Activated T-helper 17 cell treated with anti-CD3 and anti-CD28 coated beads, Interleukin-2, amount 50 U/mL, for 72 hours (primary cell): ENCODE measurements around the gene TBC1D1. TPM values are rescaled to one million over a fixed set of nuclear protein-coding genes. Genes with fewer than 3 reads are reported as not detected.

Experiments
- ATAC-seq: fragments of 150-1000 bp; cut with Tn5 transposase; replicated peaks from 2 replicates; pipeline ENCODE4 v1.10.0; 2021; ENCODE audit warnings: mild to moderate bottlenecking, moderate library complexity
- H3K27ac Mint-ChIP-seq: one replicate; pipeline ENCODE4 v1.8.0; 2022; ENCODE audit warnings: mixed read lengths
- H3K27me3 Mint-ChIP-seq: one replicate; pipeline ENCODE4 v1.8.0; 2022; ENCODE audit warnings: mixed read lengths
- H3K36me3 Mint-ChIP-seq: one replicate; pipeline ENCODE4 v1.8.0; 2022; ENCODE audit warnings: low read depth, mild to moderate bottlenecking, mixed read lengths
- H3K4me1 Mint-ChIP-seq: one replicate; pipeline ENCODE4 v1.8.0; 2022; ENCODE audit warnings: mixed read lengths
- H3K4me3 Mint-ChIP-seq: one replicate; pipeline ENCODE4 v1.8.0; 2022; ENCODE audit warnings: mild to moderate bottlenecking, mixed read lengths
- H3K9me3 Mint-ChIP-seq: one replicate; pipeline ENCODE4 v1.8.0; 2022; ENCODE audit warnings: mixed read lengths
- total RNA-seq, 2 donors: library from RNA; stranded (reverse); gene quantifications; one replicate each; pipeline ENCODE4 v1.2.3, GENCODE V29; 2022

TBC1D1 gene
- total RNA-seq, 2 donors from 2014 or later: 29.9 to 39.0 TPM

GRCh38 chr4:38136604-38137003 lies 245.7 kb downstream of the TBC1D1 start:
- H3K36me3 Mint-ChIP-seq: peaks cover 77% of the 10 kb centered on the region
- peaks cover 10% of the 10 kb centered on the region for H3K4me1 Mint-ChIP-seq
- no peaks in the 10 kb centered on the region for H3K9me3 Mint-ChIP-seq
- no peak overlapping the region for H3K27ac Mint-ChIP-seq
- H3K4me3 Mint-ChIP-seq: peak overlapping the region; percentile 9
- H3K27me3 Mint-ChIP-seq: no peaks in the 10 kb centered on the region
- ATAC-seq: no peak

GRCh38 chr4:38137080-38137479 lies 246.2 kb downstream of the TBC1D1 start:
- Mint-ChIP-seq H3K4me1 (peaks cover 5% of the 10 kb centered on the region), H3K27ac (no peak overlapping the region), H3K9me3 (no peaks in the 10 kb centered on the region), H3K27me3 (no peaks in the 10 kb centered on the region), H3K36me3 (peaks cover 75% of the 10 kb centered on the region), H3K4me3 (peak overlapping the region; percentile 9)
- ATAC-seq: no peak

- H3K9me3 Mint-ChIP-seq: no peaks in the 10 kb centered on the region
- H3K27me3 Mint-ChIP-seq: no peaks in the 10 kb centered on the region
- peak overlapping the region; percentile 2 for H3K4me3 Mint-ChIP-seq
- peak; percentile 67 for ATAC-seq
- H3K36me3 Mint-ChIP-seq: peaks cover 68% of the 10 kb centered on the region
- peak overlapping the region; percentile 63 for H3K27ac Mint-ChIP-seq
- peaks cover 7% of the 10 kb centered on the region for H3K4me1 Mint-ChIP-seq
Measured at GRCh38 chr4:38138363-38138762, 247.5 kb downstream of the TBC1D1 start.

GRCh38 chr4:38139187-38139586 lies 248.3 kb downstream of the TBC1D1 start:
- H3K27ac Mint-ChIP-seq: no peak overlapping the region
- peaks cover 60% of the 10 kb centered on the region for H3K36me3 Mint-ChIP-seq
- ATAC-seq: no peak
- no peak overlapping the region for H3K4me3 Mint-ChIP-seq
- H3K9me3 Mint-ChIP-seq: no peaks in the 10 kb centered on the region
- peaks cover 3% of the 10 kb centered on the region for H3K4me1 Mint-ChIP-seq
- H3K27me3 Mint-ChIP-seq: no peaks in the 10 kb centered on the region

- H3K27me3 Mint-ChIP-seq: no peaks in the 10 kb centered on the region
- H3K36me3 Mint-ChIP-seq: peaks cover 47% of the 10 kb centered on the region
- peaks cover 3% of the 10 kb centered on the region for H3K4me1 Mint-ChIP-seq
- ATAC-seq: no peak
- H3K4me3 Mint-ChIP-seq: no peak overlapping the region
- H3K9me3 Mint-ChIP-seq: no peaks in the 10 kb centered on the region
- H3K27ac Mint-ChIP-seq: peak overlapping the region; percentile 25
Measured at GRCh38 chr4:38140643-38141203, 249.8 kb downstream of the TBC1D1 start.

GRCh38 chr4:38141808-38142500 lies 251.1 kb downstream of the TBC1D1 start:
- no peaks in the 10 kb centered on the region for H3K27me3 Mint-ChIP-seq
- peaks cover 3% of the 10 kb centered on the region for H3K4me1 Mint-ChIP-seq
- H3K27ac Mint-ChIP-seq: peak overlapping the region; percentile 76
- peaks cover 46% of the 10 kb centered on the region for H3K36me3 Mint-ChIP-seq
- ATAC-seq: peak; percentile 72
- H3K9me3 Mint-ChIP-seq: no peaks in the 10 kb centered on the region
- no peak overlapping the region for H3K4me3 Mint-ChIP-seq

GRCh38 chr4:38144031-38144430 lies 253.1 kb downstream of the TBC1D1 start:
- Mint-ChIP-seq H3K27ac (no peak overlapping the region), H3K4me3 (no peak overlapping the region), H3K9me3 (no peaks in the 10 kb centered on the region), H3K27me3 (no peaks in the 10 kb centered on the region), H3K36me3 (peaks cover 25% of the 10 kb centered on the region), H3K4me1 (peaks cover 3% of the 10 kb centered on the region)
- no peak for ATAC-seq

- ATAC-seq: no peak
- H3K36me3 Mint-ChIP-seq: peaks cover 14% of the 10 kb centered on the region
- H3K9me3 Mint-ChIP-seq: no peaks in the 10 kb centered on the region
- H3K4me3 Mint-ChIP-seq: no peak overlapping the region
- no peaks in the 10 kb centered on the region for H3K27me3 Mint-ChIP-seq
- H3K27ac Mint-ChIP-seq: peak overlapping the region; percentile 19
- H3K4me1 Mint-ChIP-seq: peaks cover 3% of the 10 kb centered on the region
Measured at GRCh38 chr4:38145033-38145678, 254.3 kb downstream of the TBC1D1 start.

GRCh38 chr4:38145741-38146140 lies 254.9 kb downstream of the TBC1D1 start:
- no peak overlapping the region for H3K4me3 Mint-ChIP-seq
- H3K4me1 Mint-ChIP-seq: peaks cover 3% of the 10 kb centered on the region
- H3K36me3 Mint-ChIP-seq: peaks cover 9% of the 10 kb centered on the region
- peak overlapping the region; percentile 19 for H3K27ac Mint-ChIP-seq
- H3K9me3 Mint-ChIP-seq: no peaks in the 10 kb centered on the region
- H3K27me3 Mint-ChIP-seq: no peaks in the 10 kb centered on the region
- peak; percentile 69 for ATAC-seq

GRCh38 chr4:38146383-38146782 lies 255.5 kb downstream of the TBC1D1 start:
- ATAC-seq: no peak
- no peak overlapping the region for H3K4me3 Mint-ChIP-seq
- peak overlapping the region; percentile 19 for H3K27ac Mint-ChIP-seq
- no peaks in the 10 kb centered on the region for H3K9me3 Mint-ChIP-seq
- no peaks in the 10 kb centered on the region for H3K27me3 Mint-ChIP-seq
- peaks cover 3% of the 10 kb centered on the region for H3K4me1 Mint-ChIP-seq
- peaks cover 9% of the 10 kb centered on the region for H3K36me3 Mint-ChIP-seq

- Mint-ChIP-seq H3K9me3 (no peaks in the 10 kb centered on the region), H3K27me3 (no peaks in the 10 kb centered on the region), H3K27ac (no peak overlapping the region), H3K36me3 (no peaks in the 10 kb centered on the region), H3K4me3 (no peak overlapping the region), H3K4me1 (peaks cover 5% of the 10 kb centered on the region)
- ATAC-seq: no peak
Measured at GRCh38 chr4:38149472-38149996, 258.6 kb downstream of the TBC1D1 start.

GRCh38 chr4:38149997-38150671 lies 259.2 kb downstream of the TBC1D1 start:
- H3K9me3 Mint-ChIP-seq: no peaks in the 10 kb centered on the region
- no peaks in the 10 kb centered on the region for H3K36me3 Mint-ChIP-seq
- no peaks in the 10 kb centered on the region for H3K27me3 Mint-ChIP-seq
- H3K4me3 Mint-ChIP-seq: no peak overlapping the region
- peaks cover 7% of the 10 kb centered on the region for H3K4me1 Mint-ChIP-seq
- no peak overlapping the region for H3K27ac Mint-ChIP-seq
- no peak for ATAC-seq

- Mint-ChIP-seq H3K9me3 (no peaks in the 10 kb centered on the region), H3K4me1 (peaks cover 7% of the 10 kb centered on the region), H3K27ac (no peak overlapping the region), H3K36me3 (no peaks in the 10 kb centered on the region), H3K27me3 (no peaks in the 10 kb centered on the region), H3K4me3 (no peak overlapping the region)
- ATAC-seq: no peak
Measured at GRCh38 chr4:38150766-38151165, 259.9 kb downstream of the TBC1D1 start.

- Mint-ChIP-seq H3K4me3 (no peak overlapping the region), H3K27me3 (no peaks in the 10 kb centered on the region), H3K4me1 (peaks cover 12% of the 10 kb centered on the region), H3K9me3 (no peaks in the 10 kb centered on the region), H3K27ac (peak overlapping the region; percentile 45), H3K36me3 (no peaks in the 10 kb centered on the region)
- no peak for ATAC-seq
Measured at GRCh38 chr4:38151873-38152272, 261.0 kb downstream of the TBC1D1 start.
